Neural cell (in vitro differentiated cells): ENCODE data around the gene DCTN1.
"Not testable (repeated sequence)": the region's sequence is repeated elsewhere in the genome, so short reads cannot be mapped to it uniquely, and the experiment has no call there.

Experiments used
- CTCF ChIP-seq: fragments of 450-650 bp; IDR thresholded peaks from 2 replicates; pipeline ENCODE4 v1.5.1; 2014; ENCODE audit warnings: antibody characterized with exemption, mild to moderate bottlenecking, moderate library complexity; ENCODE audit not compliant: poor library complexity, severe bottlenecking
- EZH2 ChIP-seq: fragments of 200-600, 300-800 bp; shearing (Covaris generic), sonication (generic); IDR thresholded peaks from 2 replicates; pipeline ENCODE4 v1.6.1; 2014; ENCODE audit warnings: antibody characterized with exemption, low read length, borderline replicate concordance, mild to moderate bottlenecking; ENCODE audit not compliant: insufficient read depth, poor library complexity, severe bottlenecking
- POLR2AphosphoS5 ChIP-seq: IDR thresholded peaks from 2 replicates; pipeline ENCODE4 v1.6.1; 2012
- RAD21 ChIP-seq: fragments of 450-650 bp; conservative IDR thresholded peaks from 2 replicates; pipeline ENCODE4 v1.6.1; 2014; ENCODE audit warnings: antibody characterized with exemption, mild to moderate bottlenecking, moderate library complexity
- REST ChIP-seq: IDR thresholded peaks from 2 replicates; pipeline ENCODE4 v1.6.1; 2012; ENCODE audit warnings: borderline replicate concordance

GRCh38 chr2:74420443-74421103 lies 40.5 kb upstream of the DCTN1 start:
- not testable (repeated sequence) for TF ChIP-seq CTCF, POLR2AphosphoS5, REST, EZH2, RAD21
